HepG2 (cell line): ENCODE results near the gene TTLL8. TPM values are rescaled to one million over a fixed set of nuclear protein-coding genes. Genes with fewer than 3 reads are reported as not detected.

Source experiments
- ATAC-seq: fragments of 200-7000 bp; cut with Tn5 transposase; 3 replicates; pipeline ENCODE4 v1.9.1; 2020; ENCODE audit warnings: mild to moderate bottlenecking, moderate library complexity
- BruUV-seq: library from RNA; stranded (reverse); fragments of 400-500 nt; replicated peaks from 2 replicates; lab custom pipeline; 2021; lab: Mats Ljungman, UMichigan
- CTCF ChIA-PET: fragments of 300-600 bp; formaldehyde crosslinking; extraction: SDS; loops from one replicate; lab custom pipeline; 2021; ENCODE audit warnings: low total read pairs, inconsistent platforms, low intra/inter-chr PET ratio; lab: Yijun Ruan, JAX
- POLR2A ChIA-PET: fragments of 350-600 bp; sonication (Branson Sonifier 250); formaldehyde crosslinking; loops from one replicate; lab custom pipeline; 2020; ENCODE audit warnings: antibody characterized with exemption, inconsistent platforms; lab: Yijun Ruan, JAX
- DNase-seq: peaks from one replicate; pipeline ENCODE4 v3.0.0-alpha.2; 2015; ENCODE audit warnings: low spot score
- FAIRE-seq: peaks from 3 replicates; lab custom pipeline; 2011; peaks lifted over from hg19 to GRCh38; lab: Jason Lieb, UNC
- H2AFZ ChIP-seq: one replicate; pipeline ENCODE4 v1.6.1; 2011; ENCODE audit warnings: low read length, inconsistent platforms
- H3K27ac ChIP-seq: fragments of 300-600 bp; 3 replicates; pipeline ENCODE4 v1.8.0; 2011; ENCODE audit warnings: mixed run types, mild to moderate bottlenecking, mixed read lengths, low read length, inconsistent platforms; ENCODE audit not compliant: insufficient read depth; ENCODE audit errors: extremely low read length
- H3K27me3 ChIP-seq, 2 experiments: fragments of 200-600 bp in 1 of 2; 2 replicates in 1 of 2; 3 replicates in 1 of 2; pipeline versions ENCODE4 v1.6.0 to v1.8.0; 2011; ENCODE audit warnings: low read length in 2 of 2, mild to moderate bottlenecking in 2 of 2, moderate library complexity in 2 of 2, inconsistent platforms in 1 of 2; ENCODE audit not compliant: insufficient read depth in 2 of 2, control insufficient read depth in 1 of 2
- H3K36me3 ChIP-seq, 2 experiments: fragments of 200-600 bp in 1 of 2; replicated peaks in 1 of 2; 2 replicates in 1 of 2; 3 replicates in 1 of 2; pipeline versions ENCODE4 v1.5.1 to v1.8.0; 2011; ENCODE audit warnings: low read length in 2 of 2, inconsistent platforms in 1 of 2; ENCODE audit not compliant: insufficient read depth in 2 of 2, control insufficient read depth in 1 of 2
- H3K4me1 ChIP-seq: 2 replicates; pipeline ENCODE4 v1.5.1; 2012; ENCODE audit warnings: low read length, inconsistent platforms; ENCODE audit not compliant: insufficient read depth
- H3K4me2 ChIP-seq: 2 replicates; pipeline ENCODE4 v1.6.0; 2011; ENCODE audit warnings: low read depth, low read length, inconsistent platforms
- H3K4me3 ChIP-seq, 3 experiments: fragments of 200-600 bp in 1 of 3; sonication (generic), shearing (Covaris generic) in 1 of 3; replicated peaks in 1 of 3; 2 replicates each; pipeline ENCODE4 v1.5.1; 2011 to 2016; ENCODE audit warnings: low read length in 3 of 3, inconsistent platforms in 2 of 3, low read depth in 2 of 3, mild to moderate bottlenecking in 2 of 3, control low read depth in 1 of 3, mixed read lengths in 1 of 3; ENCODE audit not compliant: insufficient read depth in 1 of 3
- H3K79me2 ChIP-seq: one replicate; pipeline ENCODE4 v1.6.1; 2011; ENCODE audit warnings: low read length, inconsistent platforms; ENCODE audit not compliant: insufficient read depth
- H3K9ac ChIP-seq: 2 replicates; pipeline ENCODE4 v1.6.0; 2011; ENCODE audit warnings: mild to moderate bottlenecking, low read depth, low read length, inconsistent platforms; ENCODE audit not compliant: insufficient read depth
- H3K9me3 ChIP-seq: 2 replicates; pipeline ENCODE4 v1.5.1; 2012; ENCODE audit warnings: mild to moderate bottlenecking, low read length
- H4K20me1 ChIP-seq: 2 replicates; pipeline ENCODE4 v1.6.0; 2011; ENCODE audit warnings: inconsistent platforms, mild to moderate bottlenecking, low read length, moderate library complexity; ENCODE audit not compliant: insufficient read depth
- ATF7 ChIP-seq, 2 experiments: fragments of 450-650 bp in 1 of 2; sonication (generic) in 1 of 2; formaldehyde crosslinking in 1 of 2; IDR thresholded peaks; 2 replicates each; pipeline versions ENCODE4 v1.4.0 to v1.6.1; 2016 to 2020; ENCODE audit warnings: antibody characterized with exemption in 1 of 2, mild to moderate bottlenecking in 1 of 2, missing genetic modification reagents in 1 of 2
- CHD2 ChIP-seq: IDR thresholded peaks from 2 replicates; pipeline ENCODE4 v1.6.1; 2011; ENCODE audit warnings: low read depth, low read length, improper control_type of control experiment
- NCOA1 ChIP-seq: sonication (generic); formaldehyde crosslinking; IDR thresholded peaks from 2 replicates; pipeline ENCODE4 v1.9.0; 2021; ENCODE audit warnings: missing genetic modification reagents
- SP5 ChIP-seq: IDR thresholded peaks from 2 replicates; pipeline ENCODE4 v1.6.1; 2016; ENCODE audit warnings: low read depth, borderline replicate concordance
- ZBTB8A ChIP-seq: sonication (generic); formaldehyde crosslinking; IDR thresholded peaks from 2 replicates; pipeline ENCODE4 v1.4.0; 2020; ENCODE audit warnings: mild to moderate bottlenecking, low read depth, missing genetic modification reagents, borderline replicate concordance
- WGBS: methylation state at CpG from one replicate; pipeline ENCODE4 v1.1.6; 2017; ENCODE audit warnings: low lambda C conversion rate; 5-methylcytosine and 5-hydroxymethylcytosine counted together
- in situ Hi-C: cut with HindIII; loops from 2 replicates; pipeline ENCODE4 v1.10.0; 2017; ENCODE audit warnings: low pct_unique_long_range_greater_than_20kb; ENCODE audit not compliant: extremely low pct_ligation_motif_present
- intact Hi-C: fragments of 100-400 bp; cut with micrococcal nuclease; formaldehyde crosslinking; loops from one replicate; pipeline ENCODE4 v1.10.0; 2022; ENCODE audit not compliant: unreplicated experiment
- polyA plus RNA-seq, 8 experiments: library from polyadenylated mRNA; depleted of rRNA in 3 of 8; stranded (reverse) in 7 of 8; unstranded in 1 of 8; fragments of >200 nt; fragmentation: Illumina TruSeq in 4 of 8; extraction: Trizol in 4 of 8; gene quantifications; 2 replicates each; pipeline versions ENCODE4 v1.2.1 to v1.2.3, GENCODE V29; 2011 to 2016; ENCODE audit warnings: low read depth in 4 of 8, missing spikeins in 1 of 8, mixed read lengths in 1 of 8; ENCODE audit not compliant: insufficient read depth in 1 of 8
- total RNA-seq, 5 experiments: library from RNA; depleted of rRNA; stranded (reverse); fragments of >200 nt; fragmentation: Illumina TruSeq; extraction: Trizol; gene quantifications; 2 replicates each; pipeline ENCODE4 v1.2.3, GENCODE V29; 2016; ENCODE audit warnings: low read depth in 1 of 5

TTLL8 gene
- total and polyA plus RNA-seq, 2 of the 13 experiments (the other 11 are each of a cell fraction or from before 2014, with no cell fraction given): not detected

DNA sequence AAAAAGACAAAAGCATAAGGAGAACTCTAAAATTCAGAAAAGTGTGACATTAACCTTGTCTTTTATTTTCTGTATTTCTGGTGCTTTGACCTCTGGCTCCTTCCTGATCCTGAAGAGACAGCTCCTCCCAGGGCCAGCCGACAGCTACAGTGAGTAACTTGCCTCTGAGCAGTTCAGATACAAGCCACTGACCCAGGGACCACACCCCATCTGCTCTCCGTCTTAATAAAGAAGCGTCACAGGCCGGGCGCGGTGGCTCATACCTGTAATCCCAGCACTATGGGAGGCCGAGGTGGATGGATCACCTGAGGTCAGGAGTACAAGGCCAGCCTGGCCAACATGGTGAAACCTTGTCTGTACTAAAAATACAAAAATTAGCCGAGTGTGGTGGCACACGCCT lies 20.7 kb upstream of the TTLL8 start:
- ChIA-PET POLR2A (no interaction called here), CTCF (no interaction called here)
- H2AFZ ChIP-seq: no peak overlapping the region
- H3K27ac ChIP-seq: no peak overlapping the region
- ATAC-seq: no peak
- intact Hi-C loops (no loop called here), in situ Hi-C loops (no loop called here)
- WGBS: 68% methylated on average over 9 of the region's 9 CpGs
- no peak for TF ChIP-seq SP5 (CRISPR knock-in tag)
- TF ChIP-seq NCOA1 (CRISPR knock-in tag): no peak
- no peak for TF ChIP-seq CHD2
- no peak for DNase-seq
- H3K4me1 ChIP-seq: peaks cover 25% of the 10 kb centered on the region
- no peak overlapping the region for H3K4me3 ChIP-seq
- BruUV-seq: no TSS peak
- H3K9ac ChIP-seq: no peak overlapping the region
- H3K36me3 ChIP-seq: no peaks in the 10 kb centered on the region
- H3K9me3 ChIP-seq: no peaks in the 10 kb centered on the region
- no peaks in the 10 kb centered on the region for H4K20me1 ChIP-seq
- peaks cover 5 to 45% of the 10 kb centered on the region in 2 experiments; a peak in 4 of 5 replicates for H3K27me3 ChIP-seq
- H3K4me2 ChIP-seq: no peak overlapping the region
- no peak for FAIRE-seq
- no peaks in the 10 kb centered on the region for H3K79me2 ChIP-seq

DNA sequence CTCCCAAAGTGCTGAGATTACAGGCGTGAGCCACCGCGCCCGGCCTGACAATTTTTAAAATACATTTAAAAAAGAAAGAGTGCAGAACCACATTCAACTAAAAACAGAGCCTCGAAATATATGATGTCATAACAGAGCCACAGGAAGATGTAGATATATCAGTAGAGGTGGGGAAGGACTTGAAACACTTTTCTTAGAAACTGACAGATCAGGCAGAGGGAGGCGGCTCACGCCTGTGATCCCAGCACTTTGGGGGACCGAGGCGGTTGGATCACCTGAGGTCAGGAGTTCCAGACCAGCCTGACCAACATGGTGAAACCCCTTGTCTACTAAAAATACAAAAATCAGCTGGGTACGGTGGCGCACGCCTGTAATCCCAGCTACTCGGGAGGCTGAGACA lies 20.1 kb upstream of the TTLL8 start:
- WGBS: 83% methylated on average over 13 of the region's 13 CpGs
- CTCF ChIA-PET: no interaction called here
- DNase-seq: no peak
- no peak overlapping the region for H3K4me3 ChIP-seq
- no peaks in the 10 kb centered on the region for H3K9me3 ChIP-seq
- H3K9ac ChIP-seq: no peak overlapping the region
- H3K4me1 ChIP-seq: peaks cover 20% of the 10 kb centered on the region
- intact Hi-C loops (no loop called here), in situ Hi-C loops (no loop called here)
- no peak overlapping the region for H3K27ac ChIP-seq
- no peak for TF ChIP-seq ZBTB8A (CRISPR knock-in tag)
- TF ChIP-seq ATF7 (IDR thresholded peaks at IDR 0.05): peak; percentile 68
- no peak for TF ChIP-seq ATF7 (CRISPR knock-in tag; IDR thresholded peaks at IDR 0.05)
- no peak for FAIRE-seq
- H3K79me2 ChIP-seq: no peaks in the 10 kb centered on the region
- ATAC-seq: no peak
- no peaks in the 10 kb centered on the region for H3K36me3 ChIP-seq
- no TSS peak for BruUV-seq
- no peak overlapping the region for H2AFZ ChIP-seq
- no peak overlapping the region for H3K4me2 ChIP-seq
- H4K20me1 ChIP-seq: no peaks in the 10 kb centered on the region
- POLR2A ChIA-PET: no interaction called here
- H3K27me3 ChIP-seq: peaks cover 5 to 41% of the 10 kb centered on the region in 2 experiments; a peak in 3 of 5 replicates
